ENCODE data around the gene ELMO1. TPM values are rescaled to one million over a fixed set of nuclear protein-coding genes. Genes with fewer than 3 reads are reported as not detected.

The ELMO1 gene
- total and polyA plus RNA-seq, 4 donors = 6.7 to 51.5 (median 14.8) TPM

DNA sequence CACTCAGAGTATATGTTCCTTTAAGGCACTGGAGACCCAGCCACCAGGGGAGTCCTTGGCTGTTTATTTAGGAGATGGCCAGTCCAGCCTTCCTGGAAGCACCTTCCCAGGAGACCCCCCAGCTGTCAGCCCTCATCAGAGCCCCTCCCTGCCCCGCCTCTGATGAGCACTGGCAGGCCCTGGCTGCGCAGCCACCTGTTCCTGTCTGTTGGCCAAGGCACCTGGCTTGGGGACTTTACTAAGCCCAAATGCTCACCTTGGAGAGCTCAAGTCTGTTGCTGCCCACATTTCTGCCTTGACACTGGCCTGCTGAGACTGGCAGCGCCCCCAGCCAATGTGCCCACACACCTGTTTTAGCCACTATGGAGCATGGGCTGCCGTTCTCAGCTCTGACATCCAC lies 124.7 kb downstream of the ELMO1 start:
- H3K9me3 ChIP-seq (ENCODE audit: control insufficient read depth in 4 of 4, low read length in 3 of 4) = no peaks in the 10 kb centered on the region
- no peak overlapping the region for H3K9ac ChIP-seq (ENCODE audit: low read depth in 1 of 2, low read length in 2 of 2)
- peaks cover 0 to 4% (median 0%) of the 10 kb centered on the region in 4 donors for H3K36me3 ChIP-seq (ENCODE audit: control insufficient read depth in 4 of 4, insufficient read depth in 3 of 4, low read depth in 1 of 4, low read length in 3 of 4)
- no peak for DNase-seq (ENCODE audit: low spot score)
- H3K27me3 ChIP-seq (ENCODE audit: control insufficient read depth in 4 of 4, insufficient read depth in 4 of 4, low read length in 3 of 4) = no peaks in the 10 kb centered on the region
- peaks cover 0 to 3% (median 0%) of the 10 kb centered on the region in 4 donors for H3K4me1 ChIP-seq (ENCODE audit: control insufficient read depth in 4 of 4, insufficient read depth in 4 of 4, low read length in 3 of 4)
- WGBS = 95% methylated on average over 4 of the region's 4 CpGs
- TF ChIP-seq RXRA (IDR thresholded peaks at IDR 0.05) (no peak), HNF4G (IDR thresholded peaks at IDR 0.05) (no peak), FOXA1 (IDR thresholded peaks at IDR 0.05) (no peak), SP1 (IDR thresholded peaks at IDR 0.05) (no peak), NR2F2 (IDR thresholded peaks at IDR 0.05) (no peak)
- TF ChIP-seq, protein P1, sequence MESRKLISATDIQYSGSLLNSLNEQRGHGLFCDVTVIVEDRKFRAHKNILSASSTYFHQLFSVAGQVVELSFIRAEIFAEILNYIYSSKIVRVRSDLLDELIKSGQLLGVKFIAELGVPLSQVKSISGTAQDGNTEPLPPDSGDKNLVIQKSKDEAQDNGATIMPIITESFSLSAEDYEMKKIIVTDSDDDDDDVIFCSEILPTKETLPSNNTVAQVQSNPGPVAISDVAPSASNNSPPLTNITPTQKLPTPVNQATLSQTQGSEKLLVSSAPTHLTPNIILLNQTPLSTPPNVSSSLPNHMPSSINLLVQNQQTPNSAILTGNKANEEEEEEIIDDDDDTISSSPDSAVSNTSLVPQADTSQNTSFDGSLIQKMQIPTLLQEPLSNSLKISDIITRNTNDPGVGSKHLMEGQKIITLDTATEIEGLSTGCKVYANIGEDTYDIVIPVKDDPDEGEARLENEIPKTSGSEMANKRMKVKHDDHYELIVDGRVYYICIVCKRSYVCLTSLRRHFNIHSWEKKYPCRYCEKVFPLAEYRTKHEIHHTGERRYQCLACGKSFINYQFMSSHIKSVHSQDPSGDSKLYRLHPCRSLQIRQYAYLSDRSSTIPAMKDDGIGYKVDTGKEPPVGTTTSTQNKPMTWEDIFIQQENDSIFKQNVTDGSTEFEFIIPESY (IDR thresholded peaks at IDR 0.05) = no peak
- TF ChIP-seq, protein P2, sequence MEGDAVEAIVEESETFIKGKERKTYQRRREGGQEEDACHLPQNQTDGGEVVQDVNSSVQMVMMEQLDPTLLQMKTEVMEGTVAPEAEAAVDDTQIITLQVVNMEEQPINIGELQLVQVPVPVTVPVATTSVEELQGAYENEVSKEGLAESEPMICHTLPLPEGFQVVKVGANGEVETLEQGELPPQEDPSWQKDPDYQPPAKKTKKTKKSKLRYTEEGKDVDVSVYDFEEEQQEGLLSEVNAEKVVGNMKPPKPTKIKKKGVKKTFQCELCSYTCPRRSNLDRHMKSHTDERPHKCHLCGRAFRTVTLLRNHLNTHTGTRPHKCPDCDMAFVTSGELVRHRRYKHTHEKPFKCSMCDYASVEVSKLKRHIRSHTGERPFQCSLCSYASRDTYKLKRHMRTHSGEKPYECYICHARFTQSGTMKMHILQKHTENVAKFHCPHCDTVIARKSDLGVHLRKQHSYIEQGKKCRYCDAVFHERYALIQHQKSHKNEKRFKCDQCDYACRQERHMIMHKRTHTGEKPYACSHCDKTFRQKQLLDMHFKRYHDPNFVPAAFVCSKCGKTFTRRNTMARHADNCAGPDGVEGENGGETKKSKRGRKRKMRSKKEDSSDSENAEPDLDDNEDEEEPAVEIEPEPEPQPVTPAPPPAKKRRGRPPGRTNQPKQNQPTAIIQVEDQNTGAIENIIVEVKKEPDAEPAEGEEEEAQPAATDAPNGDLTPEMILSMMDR (IDR thresholded peaks at IDR 0.05; ENCODE audit: low read depth, low read length, missing input control) = no peak
- TF ChIP-seq, protein P3, sequence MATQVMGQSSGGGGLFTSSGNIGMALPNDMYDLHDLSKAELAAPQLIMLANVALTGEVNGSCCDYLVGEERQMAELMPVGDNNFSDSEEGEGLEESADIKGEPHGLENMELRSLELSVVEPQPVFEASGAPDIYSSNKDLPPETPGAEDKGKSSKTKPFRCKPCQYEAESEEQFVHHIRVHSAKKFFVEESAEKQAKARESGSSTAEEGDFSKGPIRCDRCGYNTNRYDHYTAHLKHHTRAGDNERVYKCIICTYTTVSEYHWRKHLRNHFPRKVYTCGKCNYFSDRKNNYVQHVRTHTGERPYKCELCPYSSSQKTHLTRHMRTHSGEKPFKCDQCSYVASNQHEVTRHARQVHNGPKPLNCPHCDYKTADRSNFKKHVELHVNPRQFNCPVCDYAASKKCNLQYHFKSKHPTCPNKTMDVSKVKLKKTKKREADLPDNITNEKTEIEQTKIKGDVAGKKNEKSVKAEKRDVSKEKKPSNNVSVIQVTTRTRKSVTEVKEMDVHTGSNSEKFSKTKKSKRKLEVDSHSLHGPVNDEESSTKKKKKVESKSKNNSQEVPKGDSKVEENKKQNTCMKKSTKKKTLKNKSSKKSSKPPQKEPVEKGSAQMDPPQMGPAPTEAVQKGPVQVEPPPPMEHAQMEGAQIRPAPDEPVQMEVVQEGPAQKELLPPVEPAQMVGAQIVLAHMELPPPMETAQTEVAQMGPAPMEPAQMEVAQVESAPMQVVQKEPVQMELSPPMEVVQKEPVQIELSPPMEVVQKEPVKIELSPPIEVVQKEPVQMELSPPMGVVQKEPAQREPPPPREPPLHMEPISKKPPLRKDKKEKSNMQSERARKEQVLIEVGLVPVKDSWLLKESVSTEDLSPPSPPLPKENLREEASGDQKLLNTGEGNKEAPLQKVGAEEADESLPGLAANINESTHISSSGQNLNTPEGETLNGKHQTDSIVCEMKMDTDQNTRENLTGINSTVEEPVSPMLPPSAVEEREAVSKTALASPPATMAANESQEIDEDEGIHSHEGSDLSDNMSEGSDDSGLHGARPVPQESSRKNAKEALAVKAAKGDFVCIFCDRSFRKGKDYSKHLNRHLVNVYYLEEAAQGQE (IDR thresholded peaks at IDR 0.05) = no peak
- TF ChIP-seq, protein P4, sequence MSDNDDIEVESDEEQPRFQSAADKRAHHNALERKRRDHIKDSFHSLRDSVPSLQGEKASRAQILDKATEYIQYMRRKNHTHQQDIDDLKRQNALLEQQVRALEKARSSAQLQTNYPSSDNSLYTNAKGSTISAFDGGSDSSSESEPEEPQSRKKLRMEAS (IDR thresholded peaks at IDR 0.05) = no peak
- H3K4me3 ChIP-seq (ENCODE audit: low read depth in 1 of 3, low read length in 3 of 3) = no peak overlapping the region
- H3K27ac ChIP-seq (ENCODE audit: low read depth in 1 of 2, low read length in 2 of 2) = no peak overlapping the region

DNA sequence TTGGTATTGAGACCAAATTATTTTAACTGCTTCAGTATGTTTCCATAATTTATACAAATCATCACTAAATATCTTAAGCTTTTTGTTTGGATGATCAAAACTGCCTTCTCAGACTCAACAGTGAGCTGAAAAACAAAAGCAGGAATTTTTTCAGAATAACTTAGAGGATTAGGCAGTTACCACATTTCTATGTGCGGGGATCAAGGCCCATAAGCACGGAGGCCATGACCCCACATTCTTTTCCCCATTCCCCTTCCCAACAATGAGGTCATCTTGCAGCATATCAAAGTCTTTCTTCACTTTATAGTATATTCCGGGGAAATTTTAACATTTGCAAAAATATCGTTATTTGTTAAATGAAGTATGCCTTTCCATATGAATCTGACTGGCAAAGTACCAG lies 125.8 kb downstream of the ELMO1 start:
- no peak overlapping the region for H3K9ac ChIP-seq (ENCODE audit: low read depth in 1 of 2, low read length in 2 of 2)
- peaks cover 0 to 4% (median 0%) of the 10 kb centered on the region in 4 donors for H3K36me3 ChIP-seq (ENCODE audit: control insufficient read depth in 4 of 4, insufficient read depth in 3 of 4, low read depth in 1 of 4, low read length in 3 of 4)
- H3K4me1 ChIP-seq (ENCODE audit: control insufficient read depth in 4 of 4, insufficient read depth in 4 of 4, low read length in 3 of 4) = peaks cover 0 to 3% (median 0%) of the 10 kb centered on the region in 4 donors
- TF ChIP-seq TAF1 (conservative IDR thresholded peaks at IDR 0.05) = no peak
- TF ChIP-seq, protein P4 (IDR thresholded peaks at IDR 0.05) = no peak
- TF ChIP-seq JUND (IDR thresholded peaks at IDR 0.05) = no peak
- TF ChIP-seq, protein P1 (IDR thresholded peaks at IDR 0.05) = no peak
- TF ChIP-seq FOXA1 (IDR thresholded peaks at IDR 0.05) = no peak
- TF ChIP-seq RXRA (IDR thresholded peaks at IDR 0.05) = no peak
- no peak for TF ChIP-seq GABPA (IDR thresholded peaks at IDR 0.05 in 1 of 2, conservative IDR thresholded peaks at IDR 0.05 in 1 of 2)
- no peak for TF ChIP-seq NR2F2 (IDR thresholded peaks at IDR 0.05)
- no peak for TF ChIP-seq HNF4G (IDR thresholded peaks at IDR 0.05)
- TF ChIP-seq EGR1 (IDR thresholded peaks at IDR 0.05; ENCODE audit: low read depth in 2 of 2) = no peak
- TF ChIP-seq, protein P3 (IDR thresholded peaks at IDR 0.05) = no peak
- no peak for TF ChIP-seq RAD21 (IDR thresholded peaks at IDR 0.05)
- H3K9me3 ChIP-seq (ENCODE audit: control insufficient read depth in 4 of 4, low read length in 3 of 4) = no peaks in the 10 kb centered on the region
- no peak for DNase-seq (ENCODE audit: low spot score)
- H3K4me3 ChIP-seq (ENCODE audit: low read depth in 1 of 3, low read length in 3 of 3) = no peak overlapping the region
- H3K27ac ChIP-seq (ENCODE audit: low read depth in 1 of 2, low read length in 2 of 2) = no peak overlapping the region
- no peaks in the 10 kb centered on the region for H3K27me3 ChIP-seq (ENCODE audit: control insufficient read depth in 4 of 4, insufficient read depth in 4 of 4, low read length in 3 of 4)
- 94% methylated on average over 4 of the region's 4 CpGs for WGBS

Measured in liver (tissue), 9 donors.